ENCODE measurements around the gene RELN.

- TF ChIP-seq LEF1 (IDR thresholded peaks at IDR 0.05; ENCODE audit: borderline replicate concordance) (no peak), CTBP1 (IDR thresholded peaks at IDR 0.05; ENCODE audit: borderline replicate concordance) (no peak), BHLHE40 (IDR thresholded peaks at IDR 0.05; ENCODE audit: borderline replicate concordance) (no peak), FOXM1 (IDR thresholded peaks at IDR 0.05; ENCODE audit: borderline replicate concordance) (no peak), ARNT (IDR thresholded peaks at IDR 0.05) (no peak), FOXK2 (IDR thresholded peaks at IDR 0.05) (no peak), TARDBP (IDR thresholded peaks at IDR 0.05) (no peak), SP1 (IDR thresholded peaks at IDR 0.05) (no peak), ELF4 (IDR thresholded peaks at IDR 0.05) (no peak), NFRKB (IDR thresholded peaks at IDR 0.05) (no peak)
Measured at GRCh38 chr7:103805346-103805745, 184.1 kb downstream of the RELN start.

Measured in HEK293T (cell line).